HG02763 (cell line): ENCODE data around the gene NFYB.
A peak's percentile ranks its signal among the peaks of the same experiment; 100 is the strongest.
"Not testable (repeated sequence)": the region's sequence is repeated elsewhere in the genome, so short reads cannot be mapped to it uniquely, and the experiment has no call there.

Experiments
- ATAC-seq: cut with Tn5 transposase; IDR thresholded peaks from one replicate; pipeline ENCODE4 v1.9.1; 2021; ENCODE audit warnings: mild to moderate bottlenecking, moderate library complexity; ENCODE audit not compliant: unreplicated experiment

Gene NFYB

GRCh38 chr12:104163631-104164030, 25.6 kb upstream of the NFYB start:
- no peak for ATAC-seq

GRCh38 chr12:104163028-104163427, 25.0 kb upstream of the NFYB start:
- ATAC-seq, result not testable (repeated sequence)

GRCh38 chr12:104155711-104156555, 17.9 kb upstream of the NFYB start:
- no peak for ATAC-seq

- ATAC-seq, result no peak
Observed at GRCh38 chr12:104154806-104155205, 16.8 kb upstream of the NFYB start.

GRCh38 chr12:104154286-104154685, 16.3 kb upstream of the NFYB start:
- no peak for ATAC-seq

GRCh38 chr12:104152685-104153241, 14.8 kb upstream of the NFYB start:
- no peak for ATAC-seq

- no peak for ATAC-seq
Observed at GRCh38 chr12:104150416-104150815, 12.4 kb upstream of the NFYB start.

GRCh38 chr12:104147346-104147745, 9.3 kb upstream of the NFYB start:
- ATAC-seq, result no peak

GRCh38 chr12:104143918-104144317, 5.9 kb upstream of the NFYB start:
- ATAC-seq, result no peak

- no peak for ATAC-seq
Observed at GRCh38 chr12:104143002-104143401, 5.0 kb upstream of the NFYB start.

- ATAC-seq, result no peak
Observed at GRCh38 chr12:104142543-104142942, 4.5 kb upstream of the NFYB start.

- no peak for ATAC-seq
Observed at GRCh38 chr12:104138797-104139152, 765 bp upstream of the NFYB start.

GRCh38 chr12:104137001-104137901, 759 bp downstream of the NFYB start:
- ATAC-seq, result peak; percentile 36

GRCh38 chr12:104136577-104136976, 1.4 kb downstream of the NFYB start:
- no peak for ATAC-seq

- no peak for ATAC-seq
Observed at GRCh38 chr12:104134882-104135281, 3.1 kb downstream of the NFYB start.

- ATAC-seq, result no peak
Observed at GRCh38 chr12:104133866-104134265, 4.1 kb downstream of the NFYB start.

GRCh38 chr12:104133321-104133720, 4.7 kb downstream of the NFYB start:
- no peak for ATAC-seq

GRCh38 chr12:104132351-104132956, 5.6 kb downstream of the NFYB start:
- ATAC-seq, result no peak

GRCh38 chr12:104131609-104132008, 6.4 kb downstream of the NFYB start:
- no peak for ATAC-seq

GRCh38 chr12:104130760-104131159, 7.2 kb downstream of the NFYB start:
- no peak for ATAC-seq

GRCh38 chr12:104126548-104126947, 11.5 kb downstream of the NFYB start:
- no peak for ATAC-seq
